Spleen (tissue), 7 donors: ENCODE measurements around the gene ZNF235.

Source experiments
- POLR2A ChIP-seq, 3 donors: fragments of 450-650 bp; IDR thresholded peaks; one replicate each; pipeline ENCODE4 v1.5.1; 2017; ENCODE audit warnings: antibody characterized with exemption in 3 of 3, mild to moderate bottlenecking in 1 of 3
- POLR2AphosphoS5 ChIP-seq, 3 donors: sonication (generic); formaldehyde crosslinking; IDR thresholded peaks; one replicate each; pipeline ENCODE4 v1.5.1; 2017; ENCODE audit warnings: antibody characterized with exemption in 3 of 3
- TF ChIP-seq, protein P1 (sequence below), 11 experiments: fragments of 200-600 bp in 7 of 11; fragments of 450-650 bp in 4 of 11; sonication (generic) in 4 of 11; IDR thresholded peaks in 8 of 11; conservative IDR thresholded peaks in 3 of 11; 1 replicate in 7 of 11; 2 replicates in 4 of 11; pipeline versions ENCODE4 v1.4.0 to v1.8.0; 2016 to 2021; ENCODE audit warnings: antibody characterized with exemption in 11 of 11, inconsistent platforms in 4 of 11, mild to moderate bottlenecking in 1 of 11
- donor health status: DM: no; HTN: no; CAD: no; lungs with moderate emphysema.
- donor health status: DM: no; HTN: no; CAD: no.
- donor health status: DM: no; HTN: no; CAD: no.

DNA sequence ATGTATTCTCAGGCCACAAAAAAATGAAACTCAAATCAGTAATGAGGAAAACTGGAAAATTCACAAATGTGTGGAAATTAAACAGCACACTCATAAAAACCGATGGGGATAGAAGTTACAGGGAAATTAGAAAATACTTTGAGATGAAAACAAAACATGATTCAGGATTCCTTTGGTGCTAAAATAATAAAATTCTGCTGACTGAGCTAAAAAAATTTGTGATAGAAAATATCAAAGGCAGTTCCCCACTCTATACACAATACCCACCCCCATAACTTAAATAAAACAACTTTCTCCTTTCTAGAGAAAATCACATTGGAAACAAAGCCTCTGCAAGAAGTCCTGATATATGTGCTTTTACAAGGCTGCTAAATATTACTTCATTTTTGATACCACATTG, 46.7 kb downstream of the ZNF235 start:
- TF ChIP-seq POLR2A (IDR thresholded peaks at IDR 0.05), result no peak
- TF ChIP-seq, protein P1, sequence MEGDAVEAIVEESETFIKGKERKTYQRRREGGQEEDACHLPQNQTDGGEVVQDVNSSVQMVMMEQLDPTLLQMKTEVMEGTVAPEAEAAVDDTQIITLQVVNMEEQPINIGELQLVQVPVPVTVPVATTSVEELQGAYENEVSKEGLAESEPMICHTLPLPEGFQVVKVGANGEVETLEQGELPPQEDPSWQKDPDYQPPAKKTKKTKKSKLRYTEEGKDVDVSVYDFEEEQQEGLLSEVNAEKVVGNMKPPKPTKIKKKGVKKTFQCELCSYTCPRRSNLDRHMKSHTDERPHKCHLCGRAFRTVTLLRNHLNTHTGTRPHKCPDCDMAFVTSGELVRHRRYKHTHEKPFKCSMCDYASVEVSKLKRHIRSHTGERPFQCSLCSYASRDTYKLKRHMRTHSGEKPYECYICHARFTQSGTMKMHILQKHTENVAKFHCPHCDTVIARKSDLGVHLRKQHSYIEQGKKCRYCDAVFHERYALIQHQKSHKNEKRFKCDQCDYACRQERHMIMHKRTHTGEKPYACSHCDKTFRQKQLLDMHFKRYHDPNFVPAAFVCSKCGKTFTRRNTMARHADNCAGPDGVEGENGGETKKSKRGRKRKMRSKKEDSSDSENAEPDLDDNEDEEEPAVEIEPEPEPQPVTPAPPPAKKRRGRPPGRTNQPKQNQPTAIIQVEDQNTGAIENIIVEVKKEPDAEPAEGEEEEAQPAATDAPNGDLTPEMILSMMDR (IDR thresholded peaks at IDR 0.05 in 8 of 11, conservative IDR thresholded peaks at IDR 0.05 in 3 of 11), result no peak
- no peak for TF ChIP-seq POLR2AphosphoS5 (IDR thresholded peaks at IDR 0.05)
